GM13976 (cell line): ENCODE data around the gene HLA-DPA1.
A peak's percentile ranks its signal among the peaks of the same experiment; 100 is the strongest.

ENCODE experiments used
- DNase-seq: peaks from one replicate; pipeline ENCODE4 v3.0.0; 2012; ENCODE audit warnings: low spot score
- CTCF ChIP-seq: IDR thresholded peaks from 2 replicates; pipeline ENCODE4 v1.5.1; 2012; ENCODE audit warnings: borderline replicate concordance, mild to moderate bottlenecking; ENCODE audit not compliant: insufficient read depth; ENCODE audit errors: extremely low read depth, missing control alignments, control extremely low read depth
- in situ Hi-C: fragments of 300-500 bp; cut with MboI; formaldehyde crosslinking; loops from one replicate; pipeline ENCODE4 v1.12.0; 2022; ENCODE audit warnings: low sequenced_read_pairs, mixed read lengths, inconsistent platforms; ENCODE audit not compliant: unreplicated experiment

HLA-DPA1 gene

DNA sequence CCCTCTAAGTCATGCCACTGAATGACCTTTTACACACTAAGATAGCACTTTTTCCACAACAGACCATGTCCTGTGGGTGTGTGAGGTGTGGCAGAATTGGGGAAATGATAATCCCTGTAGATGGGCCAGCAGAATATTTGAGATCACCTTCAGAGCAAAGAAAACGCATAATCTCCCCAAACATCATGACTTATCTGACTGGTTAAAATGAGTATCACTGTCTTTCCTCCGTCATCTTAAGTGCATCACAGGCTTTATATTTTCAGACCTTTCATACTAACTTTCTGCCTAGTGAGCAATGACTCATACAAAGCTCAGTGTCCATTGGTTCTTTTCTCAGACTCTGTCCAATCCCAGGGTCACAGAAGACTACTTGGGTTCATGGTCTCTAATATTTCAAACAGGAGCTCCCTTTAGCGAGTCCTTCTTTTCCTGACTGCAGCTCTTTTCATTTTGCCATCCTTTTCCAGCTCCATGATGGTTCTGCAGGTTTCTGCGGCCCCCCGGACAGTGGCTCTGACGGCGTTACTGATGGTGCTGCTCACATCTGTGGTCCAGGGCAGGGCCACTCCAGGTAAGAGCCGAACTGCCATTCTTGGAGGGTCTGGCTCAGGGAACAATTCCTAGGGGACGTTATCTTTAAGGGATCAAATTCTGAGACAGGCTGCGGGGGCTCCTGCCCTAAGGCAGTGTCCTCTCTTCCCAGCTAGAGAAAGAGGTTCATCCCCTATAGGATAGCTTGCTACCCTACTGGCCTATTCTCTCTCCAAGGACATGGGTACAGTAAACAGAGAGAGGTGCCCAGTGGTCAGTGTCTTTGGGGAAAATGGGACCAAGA, 2.3 kb upstream of the HLA-DPA1 start, which contains the start of gene HLA-DPB1:
HLA-DPB1 (plus strand) TSS at position 423 of the 838 bp plus-strand sequence; CDS start at position 475, 52 bp downstream.
- in situ Hi-C loops: no loop called here
- no peak for TF ChIP-seq CTCF
- peak; percentile 84 for DNase-seq

- DNase-seq: no peak
- in situ Hi-C loops: no loop called here
- TF ChIP-seq CTCF: no peak
These were observed 1.7 kb upstream of the HLA-DPA1 start for GRCh38 chr6:33075208-33075567.

- in situ Hi-C loops: no loop called here
- no peak for TF ChIP-seq CTCF
- no peak for DNase-seq
These were observed 845 bp downstream of the HLA-DPA1 start for GRCh38 chr6:33072508-33073100.

GRCh38 chr6:33071569-33071968, 1.9 kb downstream of the HLA-DPA1 start:
- DNase-seq: no peak
- in situ Hi-C loops: no loop called here

GRCh38 chr6:33070909-33071308, 2.5 kb downstream of the HLA-DPA1 start:
- DNase-seq: no peak
- no peak for TF ChIP-seq CTCF
- in situ Hi-C loops: no loop called here

More at GRCh38 chr6:33071569-33071968, 1.9 kb downstream of the HLA-DPA1 start:
- TF ChIP-seq CTCF: no peak

DNA sequence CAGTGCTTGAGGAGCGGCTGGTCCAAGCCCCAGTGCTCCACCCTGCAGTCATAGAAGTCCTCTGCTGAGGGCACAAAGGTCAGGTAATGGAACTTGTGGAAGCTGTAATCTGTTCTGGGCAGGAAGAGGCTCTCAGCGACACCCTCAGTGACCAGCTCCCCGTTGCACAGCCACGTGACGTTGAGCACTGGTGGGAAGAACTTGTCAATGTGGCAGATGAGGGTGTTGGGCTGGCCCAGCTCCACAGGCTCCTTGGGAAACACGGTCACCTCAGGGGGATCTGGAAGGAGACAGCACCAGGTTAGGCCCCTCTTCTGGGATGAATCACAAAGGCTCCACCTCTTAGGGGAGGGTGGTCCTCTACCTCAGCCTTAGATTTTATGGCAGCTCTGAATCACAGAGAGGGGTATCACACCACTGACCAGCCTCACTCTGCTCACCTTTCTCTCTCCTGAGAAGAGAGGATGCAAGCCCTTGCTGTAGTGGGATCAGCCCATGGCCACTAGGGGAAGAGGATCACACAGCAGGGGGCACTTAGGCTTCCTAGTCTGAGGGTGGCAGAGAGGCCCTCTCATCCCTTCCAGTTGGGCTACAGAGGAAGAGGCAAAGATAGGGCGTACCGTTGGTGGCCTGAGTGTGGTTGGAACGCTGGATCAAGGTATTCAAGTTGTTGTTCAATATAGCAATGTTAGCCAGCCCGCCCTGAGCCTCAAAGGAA, 4.3 kb downstream of the HLA-DPA1 start:
- in situ Hi-C loops: no loop called here
- no peak for TF ChIP-seq CTCF
- DNase-seq: no peak
